Neutrophil (primary cell): ENCODE data around the gene ADAP2.

Source experiments
- H3K27ac ChIP-seq: fragments of 200-600 bp; sonication (generic); 2 replicates; pipeline ENCODE4 v1.5.1; 2016; ENCODE audit warnings: mild to moderate bottlenecking, moderate library complexity
- H3K27me3 ChIP-seq: fragments of 200-600 bp; sonication (generic); 2 replicates; pipeline ENCODE4 v1.6.0; 2016; ENCODE audit warnings: mild to moderate bottlenecking
- H3K36me3 ChIP-seq: fragments of 200-600 bp; sonication (generic); 2 replicates; pipeline ENCODE4 v1.5.1; 2017
- H3K4me1 ChIP-seq, 2 experiments: fragments of 200-600 bp in 1 of 2; sonication (generic) in 1 of 2; 1 replicate in 1 of 2; 2 replicates in 1 of 2; pipeline versions ENCODE4 v1.5.1 to v1.6.1; 2013 to 2016; ENCODE audit warnings: low read depth in 1 of 2, low read length in 1 of 2, mild to moderate bottlenecking in 1 of 2, moderate library complexity in 1 of 2; ENCODE audit not compliant: control insufficient read depth in 1 of 2, insufficient read depth in 1 of 2
- H3K4me3 ChIP-seq, 2 experiments: fragments of 200-600 bp in 1 of 2; sonication (generic) in 1 of 2; 1 replicate in 1 of 2; 2 replicates in 1 of 2; pipeline ENCODE4 v1.5.1; 2013 to 2016; ENCODE audit warnings: low read depth in 1 of 2, low read length in 1 of 2, mild to moderate bottlenecking in 1 of 2, moderate library complexity in 1 of 2
- H3K9me3 ChIP-seq: fragments of 200-600 bp; sonication (generic); 2 replicates; pipeline ENCODE4 v1.5.1; 2016
- CTCF ChIP-seq: fragments of 200-600 bp; sonication (generic); IDR thresholded peaks from 2 replicates; pipeline ENCODE4 v1.5.1; 2016; ENCODE audit warnings: antibody characterized with exemption

Gene ADAP2

GRCh38 chr17:30917050-30917449, 4.7 kb upstream of the ADAP2 start:
- Histone ChIP-seq H3K36me3 (no peaks in the 10 kb centered on the region), H3K27ac (no peak overlapping the region), H3K27me3 (peaks cover 52% of the 10 kb centered on the region), H3K9me3 (no peaks in the 10 kb centered on the region), H3K4me3 (no peak overlapping the region), H3K4me1 (peaks cover 4 to 10% of the 10 kb centered on the region in 2 experiments)
- no peak for TF ChIP-seq CTCF

- peaks cover 8 to 16% of the 10 kb centered on the region in 2 experiments for H3K4me1 ChIP-seq
- H3K36me3 ChIP-seq = no peaks in the 10 kb centered on the region
- no peaks in the 10 kb centered on the region for H3K9me3 ChIP-seq
- H3K27me3 ChIP-seq = peaks cover 85% of the 10 kb centered on the region
- no peak for TF ChIP-seq CTCF
- H3K27ac ChIP-seq = no peak overlapping the region
- no peak overlapping the region for H3K4me3 ChIP-seq
These were observed 1.5 kb upstream of the ADAP2 start for GRCh38 chr17:30920282-30920681.

GRCh38 chr17:30920683-30921543, 832 bp upstream of the ADAP2 start:
- no peak for TF ChIP-seq CTCF
- Histone ChIP-seq H3K4me1 (peaks cover 8 to 16% of the 10 kb centered on the region in 2 experiments), H3K9me3 (no peaks in the 10 kb centered on the region), H3K4me3 (peak overlapping the region; percentile 63 to 73), H3K27me3 (peaks cover 91% of the 10 kb centered on the region), H3K27ac (no peak overlapping the region), H3K36me3 (no peaks in the 10 kb centered on the region)

GRCh38 chr17:30922235-30923030, 688 bp downstream of the ADAP2 start:
- peaks cover 82% of the 10 kb centered on the region for H3K27me3 ChIP-seq
- H3K4me3 ChIP-seq = peak overlapping the region; percentile 63 to 73
- H3K9me3 ChIP-seq = no peaks in the 10 kb centered on the region
- no peak overlapping the region for H3K27ac ChIP-seq
- peaks cover 8 to 16% of the 10 kb centered on the region in 2 experiments for H3K4me1 ChIP-seq
- TF ChIP-seq CTCF = no peak
- no peaks in the 10 kb centered on the region for H3K36me3 ChIP-seq

GRCh38 chr17:30924341-30924740, 2.6 kb downstream of the ADAP2 start:
- TF ChIP-seq CTCF = no peak
- no peaks in the 10 kb centered on the region for H3K36me3 ChIP-seq
- H3K27me3 ChIP-seq = peaks cover 64% of the 10 kb centered on the region
- no peaks in the 10 kb centered on the region for H3K9me3 ChIP-seq
- peaks cover 8 to 16% of the 10 kb centered on the region in 2 experiments for H3K4me1 ChIP-seq
- no peak overlapping the region for H3K27ac ChIP-seq
- H3K4me3 ChIP-seq = no peak overlapping the region
